Smooth muscle cell (in vitro differentiated cells): ENCODE results near the gene ITGB6. TPM values are rescaled to one million over a fixed set of nuclear protein-coding genes. Genes with fewer than 3 reads are reported as not detected.

Experiments
- DNase-seq: peaks from one replicate; lab custom pipeline; 2025; ENCODE audit not compliant: unreplicated experiment; lab: John Stamatoyannopoulos, UW
- H2AFZ ChIP-seq: fragments of 200-600 bp; sonication (generic); 2 replicates; pipeline ENCODE4 v1.6.0; 2016; ENCODE audit warnings: antibody characterized with exemption, low read depth, mild to moderate bottlenecking
- H3F3A ChIP-seq: fragments of 200-600 bp; sonication (generic); 2 replicates; pipeline ENCODE4 v1.6.0; 2017; ENCODE audit warnings: antibody characterized with exemption, low read depth
- H3K27ac ChIP-seq: fragments of 200-600 bp; sonication (generic); 2 replicates; pipeline ENCODE4 v1.5.1; 2016; ENCODE audit warnings: low read depth, mild to moderate bottlenecking
- H3K27me3 ChIP-seq: fragments of 200-600 bp; sonication (generic); 2 replicates; pipeline ENCODE4 v1.6.1; 2016; ENCODE audit warnings: low read depth, mild to moderate bottlenecking
- H3K36me3 ChIP-seq: fragments of 200-600 bp; sonication (generic); 2 replicates; pipeline ENCODE4 v1.5.1; 2016; ENCODE audit warnings: low read depth
- H3K4me1 ChIP-seq: fragments of 200-600 bp; sonication (generic); 2 replicates; pipeline ENCODE4 v1.5.1; 2016; ENCODE audit warnings: low read depth
- H3K4me2 ChIP-seq: fragments of 200-600 bp; sonication (generic); 2 replicates; pipeline ENCODE4 v1.6.0; 2016; ENCODE audit warnings: mild to moderate bottlenecking
- H3K4me3 ChIP-seq: fragments of 200-600 bp; sonication (generic); 2 replicates; pipeline ENCODE4 v1.5.1; 2016; ENCODE audit warnings: mild to moderate bottlenecking
- H3K79me2 ChIP-seq: fragments of 200-600 bp; sonication (generic); 2 replicates; pipeline ENCODE4 v1.6.0; 2016; ENCODE audit warnings: low read depth, mild to moderate bottlenecking
- H3K9ac ChIP-seq: fragments of 200-600 bp; sonication (generic); 2 replicates; pipeline ENCODE4 v1.6.0; 2016; ENCODE audit warnings: low read depth
- H3K9me3 ChIP-seq: fragments of 200-600 bp; sonication (generic); replicated peaks from 2 replicates; pipeline ENCODE4 v1.5.1; 2016; ENCODE audit warnings: low read depth
- H4K20me1 ChIP-seq: fragments of 200-600 bp; sonication (generic); 2 replicates; pipeline ENCODE4 v1.6.0; 2016; ENCODE audit warnings: low read depth
- WGBS: methylation state at CpG from one replicate; pipeline ENCODE4 v1.1.7; 2016; ENCODE audit warnings: low lambda C conversion rate; 5-methylcytosine and 5-hydroxymethylcytosine counted together
- polyA plus RNA-seq: library from polyadenylated mRNA; unstranded; fragments of >200 nt; fragmentation: Nextera tagmentation; extraction: Ambion mirVana; gene quantifications from 2 replicates; pipeline ENCODE4 v1.2.1, GENCODE V29; 2016
- total RNA-seq: library from RNA; depleted of rRNA; stranded (reverse); fragments of >200 nt; gene quantifications from 2 replicates; pipeline ENCODE4 v1.2.3, GENCODE V29; 2014
- TF ChIP-seq, protein P1 (sequence below): fragments of 200-600 bp; sonication (generic); IDR thresholded peaks from 2 replicates; pipeline ENCODE4 v1.5.1; 2017; ENCODE audit warnings: borderline replicate concordance, mild to moderate bottlenecking, antibody characterized with exemption; ENCODE audit not compliant: insufficient read depth, poor library complexity, severe bottlenecking

The ITGB6 gene
- total and polyA plus RNA-seq, 2 experiments from 2014 or later: 15.2 to 181 TPM

DNA sequence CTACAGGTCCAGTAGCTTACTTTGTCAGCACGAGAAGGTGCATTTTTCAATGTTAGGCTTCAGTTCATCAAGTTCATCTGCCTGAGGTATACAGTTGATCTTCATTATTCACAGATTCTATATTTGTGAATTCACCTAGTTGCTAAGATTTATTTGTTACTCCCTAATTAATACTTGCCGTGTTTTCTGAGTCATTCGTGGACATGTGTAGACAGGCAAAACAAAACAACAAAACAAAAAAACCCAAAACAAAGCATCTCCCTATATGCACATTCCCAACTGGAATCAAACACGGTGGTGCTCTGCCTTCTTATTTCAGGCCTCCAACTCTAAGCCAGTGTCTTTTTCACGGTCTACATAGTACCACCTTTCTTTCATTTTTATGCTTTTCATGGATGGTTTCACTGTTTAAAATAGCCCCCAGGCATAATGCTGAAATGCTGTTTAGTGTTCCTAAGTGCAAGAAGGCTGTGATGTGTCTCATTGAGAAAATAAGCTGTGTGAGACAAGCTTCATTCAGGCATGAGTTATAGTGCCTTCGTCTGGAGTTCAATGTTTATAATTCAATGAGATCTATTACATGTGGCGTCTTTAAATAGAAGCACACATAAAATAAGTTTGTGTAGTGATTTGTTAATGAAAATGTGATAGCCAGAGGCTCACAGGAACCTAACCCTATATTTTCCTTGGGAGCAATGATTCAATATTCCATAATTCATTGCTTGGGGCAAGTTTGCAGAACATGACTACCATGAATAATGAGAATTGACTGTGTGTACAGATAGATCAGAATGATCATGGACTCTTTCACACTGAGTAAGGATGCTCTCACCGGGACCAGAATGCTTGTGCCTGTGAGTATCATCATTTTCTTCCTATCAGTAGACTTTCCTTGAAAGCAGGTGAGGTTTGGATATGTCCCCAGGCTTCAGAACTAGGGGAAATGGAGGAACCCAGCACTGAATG lies 24.6 kb downstream of the ITGB6 start:
- Histone ChIP-seq H3K27me3 (no peaks in the 10 kb centered on the region), H3K9ac (no peak overlapping the region), H3K4me2 (no peak overlapping the region), H3F3A (no peaks in the 10 kb centered on the region), H4K20me1 (no peaks in the 10 kb centered on the region), H3K9me3 (no peaks in the 10 kb centered on the region), H3K79me2 (no peaks in the 10 kb centered on the region), H2AFZ (no peak overlapping the region), H3K4me3 (no peak overlapping the region), H3K27ac (peak overlapping the region; percentile 36), H3K4me1 (no peaks in the 10 kb centered on the region), H3K36me3 (no peaks in the 10 kb centered on the region)
- DNase-seq: no peak
- TF ChIP-seq, protein P1, sequence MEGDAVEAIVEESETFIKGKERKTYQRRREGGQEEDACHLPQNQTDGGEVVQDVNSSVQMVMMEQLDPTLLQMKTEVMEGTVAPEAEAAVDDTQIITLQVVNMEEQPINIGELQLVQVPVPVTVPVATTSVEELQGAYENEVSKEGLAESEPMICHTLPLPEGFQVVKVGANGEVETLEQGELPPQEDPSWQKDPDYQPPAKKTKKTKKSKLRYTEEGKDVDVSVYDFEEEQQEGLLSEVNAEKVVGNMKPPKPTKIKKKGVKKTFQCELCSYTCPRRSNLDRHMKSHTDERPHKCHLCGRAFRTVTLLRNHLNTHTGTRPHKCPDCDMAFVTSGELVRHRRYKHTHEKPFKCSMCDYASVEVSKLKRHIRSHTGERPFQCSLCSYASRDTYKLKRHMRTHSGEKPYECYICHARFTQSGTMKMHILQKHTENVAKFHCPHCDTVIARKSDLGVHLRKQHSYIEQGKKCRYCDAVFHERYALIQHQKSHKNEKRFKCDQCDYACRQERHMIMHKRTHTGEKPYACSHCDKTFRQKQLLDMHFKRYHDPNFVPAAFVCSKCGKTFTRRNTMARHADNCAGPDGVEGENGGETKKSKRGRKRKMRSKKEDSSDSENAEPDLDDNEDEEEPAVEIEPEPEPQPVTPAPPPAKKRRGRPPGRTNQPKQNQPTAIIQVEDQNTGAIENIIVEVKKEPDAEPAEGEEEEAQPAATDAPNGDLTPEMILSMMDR: no peak
- WGBS: 81% methylated on average over 8 of the region's 8 CpGs

DNA sequence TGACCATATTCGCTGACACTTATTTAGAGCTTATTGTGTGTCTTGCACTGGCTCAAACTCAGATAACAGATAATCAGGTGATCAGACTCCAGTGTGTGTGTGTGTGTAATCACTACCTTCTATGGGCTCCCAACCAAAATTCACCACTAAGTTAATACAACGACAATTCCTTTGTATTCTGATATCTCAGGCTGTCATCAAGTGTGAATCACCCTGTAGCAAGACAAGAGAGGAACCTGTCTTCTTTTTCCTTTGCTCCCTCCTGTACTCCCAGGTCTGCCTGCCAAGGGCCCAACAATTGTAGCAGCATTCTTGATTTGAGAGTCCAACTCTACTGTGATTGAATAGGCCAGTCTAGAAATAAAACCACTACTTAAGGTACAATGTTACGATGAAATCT lies 25.8 kb downstream of the ITGB6 start:
- H3F3A ChIP-seq: no peaks in the 10 kb centered on the region
- no peaks in the 10 kb centered on the region for H3K9me3 ChIP-seq
- TF ChIP-seq, protein P1: no peak
- H3K36me3 ChIP-seq: no peaks in the 10 kb centered on the region
- H3K4me3 ChIP-seq: no peak overlapping the region
- no peak for DNase-seq
- H3K4me2 ChIP-seq: no peak overlapping the region
- no peaks in the 10 kb centered on the region for H4K20me1 ChIP-seq
- peak overlapping the region; percentile 36 for H3K27ac ChIP-seq
- 82% methylated on average over 3 of the region's 3 CpGs for WGBS
- no peak overlapping the region for H2AFZ ChIP-seq
- no peaks in the 10 kb centered on the region for H3K79me2 ChIP-seq
- no peak overlapping the region for H3K9ac ChIP-seq
- no peaks in the 10 kb centered on the region for H3K4me1 ChIP-seq
- no peaks in the 10 kb centered on the region for H3K27me3 ChIP-seq

DNA sequence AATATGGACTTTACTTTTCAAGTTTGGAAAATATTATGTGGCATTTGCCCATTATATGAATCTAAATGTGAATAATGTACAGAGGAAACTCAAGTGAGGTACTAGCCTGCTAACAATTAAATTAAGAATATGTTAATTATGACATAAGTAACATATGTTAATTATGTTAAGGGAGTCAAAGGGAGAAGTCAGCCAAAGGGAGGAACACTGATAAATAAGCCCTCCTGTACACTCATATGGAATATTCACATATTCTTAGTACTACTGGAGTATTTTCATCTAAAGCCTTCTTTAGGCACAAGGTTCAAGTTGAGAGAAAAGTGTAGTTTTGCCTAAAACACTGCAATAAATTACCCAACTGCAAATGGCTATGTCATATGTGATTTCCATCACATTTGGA lies 30.1 kb downstream of the ITGB6 start:
- no peaks in the 10 kb centered on the region for H3K9me3 ChIP-seq
- TF ChIP-seq, protein P1: no peak
- no peaks in the 10 kb centered on the region for H3K36me3 ChIP-seq
- H3K4me2 ChIP-seq: no peak overlapping the region
- no peak for DNase-seq
- no peaks in the 10 kb centered on the region for H3K79me2 ChIP-seq
- no peaks in the 10 kb centered on the region for H3K27me3 ChIP-seq
- H4K20me1 ChIP-seq: no peaks in the 10 kb centered on the region
- H3F3A ChIP-seq: peaks cover 5% of the 10 kb centered on the region
- H3K4me3 ChIP-seq: no peak overlapping the region
- no peak overlapping the region for H3K9ac ChIP-seq
- H3K4me1 ChIP-seq: no peaks in the 10 kb centered on the region
- H3K27ac ChIP-seq: no peak overlapping the region
- H2AFZ ChIP-seq: no peak overlapping the region

DNA sequence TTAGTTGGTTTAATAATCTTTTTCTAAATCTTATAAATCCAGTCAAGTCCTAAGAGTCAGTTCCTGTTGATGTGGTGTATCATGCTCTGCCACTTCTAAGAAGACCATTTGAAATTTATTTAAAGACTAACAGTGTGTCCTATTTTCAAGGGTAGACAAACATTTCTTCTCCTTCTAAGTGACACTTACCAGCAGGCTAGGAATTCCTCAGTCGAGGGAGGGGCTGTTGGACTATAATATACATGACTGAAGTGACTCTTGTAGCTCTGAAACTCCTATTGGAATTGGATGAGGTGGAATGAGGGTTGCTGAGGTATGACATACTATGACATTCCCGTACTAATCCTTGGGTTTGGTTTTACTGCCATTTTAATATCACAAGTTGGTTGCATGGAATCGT lies 30.6 kb downstream of the ITGB6 start:
- Histone ChIP-seq H3K9me3 (no peaks in the 10 kb centered on the region), H3K4me3 (no peak overlapping the region), H4K20me1 (no peaks in the 10 kb centered on the region), H3K4me2 (no peak overlapping the region), H3K27me3 (no peaks in the 10 kb centered on the region), H3K36me3 (no peaks in the 10 kb centered on the region), H3K4me1 (no peaks in the 10 kb centered on the region), H3K79me2 (no peaks in the 10 kb centered on the region), H3F3A (peaks cover 5% of the 10 kb centered on the region), H2AFZ (no peak overlapping the region), H3K27ac (no peak overlapping the region), H3K9ac (no peak overlapping the region)
- TF ChIP-seq, protein P1: no peak
- no peak for DNase-seq
- WGBS: 86% methylated on average over 3 of the region's 3 CpGs
